Measurements from ENCODE around the gene MKRN2.
"Not testable (repeated sequence)": the region's sequence is repeated elsewhere in the genome, so short reads cannot be mapped to it uniquely, and the experiment has no call there.

Gene MKRN2

GRCh38 chr3:12591456-12591855 lies 34.6 kb downstream of the MKRN2 start:
- DNase-seq = no peak

GRCh38 chr3:12591997-12592715 lies 35.3 kb downstream of the MKRN2 start:
- DNase-seq = no peak

DNA sequence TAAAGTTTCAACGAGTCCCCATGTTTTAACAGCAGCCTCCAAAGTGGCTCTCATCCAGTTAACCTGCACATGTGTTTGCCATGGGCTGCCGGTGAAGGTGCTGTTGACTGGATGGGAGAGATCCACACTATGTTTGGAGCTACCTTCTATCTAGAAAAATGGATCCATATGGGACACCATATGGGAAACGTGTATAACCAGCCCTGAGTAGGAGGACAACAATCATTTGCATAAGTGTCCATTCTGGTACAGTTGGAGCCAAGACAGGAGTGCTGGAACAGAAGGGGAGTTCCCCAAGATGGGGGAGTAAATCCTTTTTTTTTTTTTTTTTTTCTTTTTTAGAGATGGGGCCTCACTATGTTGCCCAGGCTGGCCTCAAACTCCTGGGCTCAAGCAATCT lies 36.6 kb downstream of the MKRN2 start:
- no peak for DNase-seq

- DNase-seq = no peak
Measured at GRCh38 chr3:12598890-12599289, 42.0 kb downstream of the MKRN2 start.

DNA sequence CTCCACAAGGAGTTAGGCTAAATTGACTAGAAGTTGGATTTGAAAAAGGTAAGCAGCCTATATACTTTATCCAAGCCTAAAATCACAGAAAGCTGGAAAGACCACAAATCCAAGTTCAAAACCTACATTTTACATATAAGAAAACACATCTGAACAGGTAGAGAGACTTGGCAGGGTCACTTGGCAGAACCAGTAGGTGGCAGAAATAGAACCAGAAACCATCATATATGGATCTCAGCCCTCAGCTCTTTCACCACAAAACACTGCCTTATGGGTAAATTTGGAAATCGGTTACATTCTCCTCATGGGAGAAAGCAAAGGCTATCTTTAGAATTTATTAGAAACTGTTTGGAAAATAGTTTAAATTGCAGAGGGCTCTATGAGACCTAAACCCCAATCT lies 44.2 kb downstream of the MKRN2 start:
- no peak for DNase-seq

- DNase-seq = no peak
Measured at GRCh38 chr3:12603969-12604368, 47.1 kb downstream of the MKRN2 start.

GRCh38 chr3:12608376-12608775 lies 51.5 kb downstream of the MKRN2 start:
- no peak for DNase-seq

GRCh38 chr3:12611117-12611516 lies 54.2 kb downstream of the MKRN2 start:
- no peak for DNase-seq

DNA sequence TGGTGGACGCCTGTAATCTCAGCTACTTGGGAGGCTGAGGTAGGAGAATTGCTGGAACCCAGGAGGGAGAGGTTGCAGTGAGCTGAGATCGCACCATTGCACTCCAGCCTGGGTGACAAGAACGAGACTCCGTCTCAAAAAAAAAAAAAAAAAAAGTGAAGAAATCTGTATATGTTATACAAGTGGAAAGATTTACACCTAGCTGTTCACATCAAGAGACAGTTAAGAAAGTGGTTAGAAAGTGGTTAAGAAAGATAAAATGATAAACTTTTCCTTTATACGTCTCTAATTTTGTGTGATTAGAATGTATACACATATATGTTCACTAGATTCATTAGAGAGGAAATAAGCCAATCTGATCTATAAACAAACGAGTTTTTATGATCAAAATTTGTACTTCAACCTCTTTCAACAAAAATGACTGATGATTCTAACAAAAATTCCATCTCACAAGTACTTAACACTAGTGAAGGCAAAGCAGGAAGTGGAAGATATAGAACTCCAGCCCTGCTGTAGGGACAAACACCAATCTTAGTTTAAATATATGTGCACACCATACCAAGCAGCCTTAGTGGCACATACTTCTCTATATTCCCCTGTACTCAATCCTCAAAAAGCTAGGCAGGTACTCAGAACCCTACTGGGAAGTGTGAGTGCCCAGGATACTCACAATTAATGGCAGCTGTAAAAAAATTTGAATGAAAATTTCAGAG lies 55.8 kb downstream of the MKRN2 start:
- DNase-seq = no peak

DNA sequence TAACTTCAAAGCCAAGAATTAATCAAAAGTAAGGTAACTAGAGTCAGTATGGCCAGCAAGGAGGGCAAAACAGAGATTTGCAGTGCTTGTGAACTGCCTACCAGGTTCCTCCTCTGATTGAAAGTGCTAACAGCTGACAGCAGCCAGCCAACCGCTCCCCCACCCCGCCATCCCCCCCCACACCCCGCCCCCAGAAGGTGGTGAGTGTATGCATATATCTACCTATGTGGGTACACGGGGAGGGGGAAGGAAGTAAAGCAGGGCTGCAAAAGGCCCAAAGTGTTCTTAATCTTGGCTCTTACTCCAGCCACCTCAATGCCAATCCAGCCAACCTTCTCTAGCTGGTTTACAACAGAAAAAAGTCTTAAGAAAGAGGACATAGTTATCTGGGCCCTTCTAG lies 56.4 kb downstream of the MKRN2 start:
- no peak for DNase-seq

GRCh38 chr3:12615266-12615665 lies 58.4 kb downstream of the MKRN2 start:
- no peak for DNase-seq

- DNase-seq = no peak
Measured at GRCh38 chr3:12618426-12618825, 61.5 kb downstream of the MKRN2 start.

DNA sequence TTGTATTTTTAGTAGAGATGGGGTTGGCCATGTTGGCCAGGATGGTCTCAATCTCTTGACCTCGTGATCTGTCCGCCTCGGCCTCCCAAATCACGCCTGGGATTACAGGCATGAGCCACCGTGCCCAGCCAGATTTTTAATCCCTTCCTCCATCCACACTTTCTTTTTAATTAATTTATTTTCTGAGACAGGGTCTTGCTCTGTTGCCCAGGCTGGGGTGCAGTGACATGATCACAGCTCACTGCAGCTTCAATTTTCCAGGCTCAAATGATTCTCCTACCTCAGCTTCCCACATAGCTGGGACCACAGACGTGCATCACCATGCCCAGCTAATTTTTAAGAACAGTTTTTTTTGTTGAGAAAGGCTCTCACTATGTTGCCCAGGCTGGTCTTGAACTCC lies 63.4 kb downstream of the MKRN2 start:
- no peak for DNase-seq

DNA sequence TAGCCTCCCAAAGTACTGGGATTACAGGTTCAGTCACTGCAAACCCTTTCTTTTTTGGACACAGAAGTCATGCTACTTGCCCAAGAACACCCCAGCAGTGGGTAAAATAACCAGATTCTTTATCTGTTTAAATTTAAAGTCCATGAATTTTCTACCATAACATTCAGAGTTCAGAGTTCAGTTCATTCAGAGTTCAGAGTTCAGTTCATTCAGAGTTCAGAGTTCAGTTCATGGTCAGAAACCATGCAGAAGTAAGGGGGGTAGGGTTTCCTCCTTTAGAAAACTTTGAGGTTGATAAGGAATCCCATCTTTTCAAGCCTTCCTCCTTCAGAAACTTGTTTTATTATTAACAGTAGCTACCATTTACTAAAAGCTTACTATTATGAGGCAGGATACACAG lies 63.8 kb downstream of the MKRN2 start:
- DNase-seq = no peak

- no peak for DNase-seq
Measured at GRCh38 chr3:12622335-12622734, 65.4 kb downstream of the MKRN2 start.

DNA sequence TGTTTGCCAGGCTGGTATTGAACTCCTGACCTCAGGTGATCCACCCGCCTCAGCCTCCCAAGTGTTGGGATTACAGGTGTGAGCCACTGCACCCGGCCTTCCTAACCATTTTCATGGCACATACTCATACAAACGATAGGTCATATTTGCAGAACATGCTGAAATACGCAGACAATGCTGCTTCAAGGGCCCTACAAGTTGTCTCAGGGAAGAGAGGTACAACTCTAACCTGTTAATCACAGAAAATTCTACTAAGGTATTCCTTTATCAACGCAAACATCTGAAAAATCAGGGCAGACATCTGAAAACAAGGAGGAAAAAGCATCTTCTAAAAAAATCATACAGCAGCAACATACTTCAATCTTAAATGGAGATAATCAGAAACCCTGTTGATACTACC lies 67.2 kb downstream of the MKRN2 start:
- DNase-seq = no peak

- DNase-seq = not testable (repeated sequence)
Measured at GRCh38 chr3:12624964-12625363, 68.1 kb downstream of the MKRN2 start.

DNA sequence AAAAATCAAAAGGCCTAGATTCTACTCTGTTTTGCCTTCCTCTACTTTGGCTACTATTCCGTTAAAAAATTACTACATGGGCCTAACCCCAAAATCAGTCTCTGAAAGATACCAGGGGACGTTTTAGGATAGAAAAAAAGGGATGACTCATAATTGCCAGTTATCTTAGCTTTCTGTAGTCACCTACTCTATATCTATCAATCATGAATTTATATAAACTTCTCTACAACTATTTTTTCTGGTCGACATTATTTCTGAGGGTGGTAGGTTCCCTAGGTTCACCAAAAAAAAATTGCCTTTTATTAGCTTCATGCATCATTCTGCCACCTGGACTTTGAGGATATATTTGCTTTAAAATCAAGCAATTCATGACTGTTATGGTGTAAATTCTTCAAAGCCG lies 70.5 kb downstream of the MKRN2 start:
- DNase-seq = no peak

- DNase-seq = no peak
Measured at GRCh38 chr3:12628813-12629212, 71.9 kb downstream of the MKRN2 start.

- DNase-seq = no peak
Measured at GRCh38 chr3:12629560-12629959, 72.7 kb downstream of the MKRN2 start.

GRCh38 chr3:12630292-12630691 lies 73.4 kb downstream of the MKRN2 start:
- DNase-seq = no peak

- DNase-seq = not testable (repeated sequence)
Measured at GRCh38 chr3:12630843-12631242, 74.0 kb downstream of the MKRN2 start.

GRCh38 chr3:12632523-12632922 lies 75.6 kb downstream of the MKRN2 start:
- no peak for DNase-seq

DNA sequence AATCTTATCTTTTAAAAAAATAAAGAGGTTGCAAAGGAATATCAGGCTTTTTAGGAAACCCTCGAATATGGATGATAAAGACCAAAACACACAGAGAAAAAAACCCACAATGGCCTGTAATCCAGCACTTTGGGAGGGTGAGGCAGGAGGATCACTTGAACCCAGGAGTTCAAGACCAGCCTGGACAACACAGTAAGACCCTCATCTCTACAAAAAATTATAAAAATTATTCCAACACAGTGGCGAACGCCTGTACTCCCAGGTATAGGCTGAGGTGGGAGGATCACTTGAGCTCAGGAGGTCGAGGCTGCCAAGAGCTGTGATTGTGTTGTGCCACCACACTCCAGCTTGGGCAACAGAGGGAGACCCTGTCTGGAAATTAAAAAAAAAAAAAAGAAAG lies 76.2 kb downstream of the MKRN2 start:
- no peak for DNase-seq

All from NCI-H1092 (cell line).